GM12878 (cell line): ENCODE results near the gene PSMB7.

Experiments
- CHD4 ChIP-seq: fragments of 200-600 bp; sonication (generic); IDR thresholded peaks from 2 replicates; pipeline ENCODE4 v1.6.1; 2016; ENCODE audit warnings: mild to moderate bottlenecking
- EGR1 ChIP-seq, 2 experiments: IDR thresholded peaks; 1 replicate in 1 of 2; 2 replicates in 1 of 2; pipeline ENCODE4 v1.6.1; 2011 to 2012; ENCODE audit warnings: low read depth in 2 of 2, low read length in 2 of 2, borderline replicate concordance in 1 of 2, mild to moderate bottlenecking in 1 of 2, moderate library complexity in 1 of 2
- KDM1A ChIP-seq: fragments of 200-600 bp; sonication (generic); IDR thresholded peaks from 2 replicates; pipeline ENCODE4 v1.6.1; 2016; ENCODE audit warnings: borderline replicate concordance
- POLR2A ChIP-seq: IDR thresholded peaks from 2 replicates; pipeline ENCODE4 v1.6.1; 2011; ENCODE audit warnings: low read depth, mild to moderate bottlenecking, low read length
- SUPT20H ChIP-seq: IDR thresholded peaks from 2 replicates; pipeline ENCODE4 v1.6.1; 2011; ENCODE audit warnings: low read depth, mild to moderate bottlenecking, low read length, moderate library complexity, borderline replicate concordance; ENCODE audit not compliant: control insufficient read depth
- TF ChIP-seq, protein P1 (sequence below): IDR thresholded peaks from 2 replicates; pipeline ENCODE4 v1.6.1; 2012; ENCODE audit warnings: improper control_type of control experiment, low read depth, low read length; ENCODE audit not compliant: insufficient replicate concordance
- TF ChIP-seq, protein P2 (sequence below), 3 experiments: IDR thresholded peaks in 2 of 3; conservative IDR thresholded peaks in 1 of 3; 2 replicates each; pipeline ENCODE4 v1.5.1; 2011; ENCODE audit warnings: low read depth in 3 of 3, low read length in 3 of 3, mild to moderate bottlenecking in 3 of 3, control low read depth in 2 of 3, moderate library complexity in 2 of 3, inconsistent platforms in 1 of 3, mixed read lengths in 1 of 3; ENCODE audit not compliant: control insufficient read depth in 2 of 3, insufficient read depth in 1 of 3; ENCODE audit errors: extremely low read depth in 1 of 3

DNA sequence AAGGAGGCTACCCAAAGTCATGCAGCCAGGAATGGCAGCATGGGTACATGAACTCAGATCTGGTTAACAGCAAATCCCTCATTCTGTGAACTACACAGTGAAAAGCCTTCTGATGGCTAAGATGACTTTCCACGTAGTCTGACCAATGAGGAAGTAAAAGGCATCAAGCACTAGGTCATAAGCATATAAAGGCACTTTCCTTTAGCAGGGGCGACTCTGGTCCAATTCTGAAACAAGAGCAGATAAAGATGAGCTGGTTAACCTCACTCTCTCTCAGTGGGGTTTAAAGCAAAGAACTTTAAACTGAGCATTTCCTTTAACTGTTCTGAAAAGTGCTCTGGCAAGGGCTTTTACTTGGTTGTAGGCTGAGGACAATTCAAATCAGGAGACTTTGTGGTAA lies 21.1 kb downstream of the PSMB7 start:
- TF ChIP-seq KDM1A, result no peak
- TF ChIP-seq, protein P1, sequence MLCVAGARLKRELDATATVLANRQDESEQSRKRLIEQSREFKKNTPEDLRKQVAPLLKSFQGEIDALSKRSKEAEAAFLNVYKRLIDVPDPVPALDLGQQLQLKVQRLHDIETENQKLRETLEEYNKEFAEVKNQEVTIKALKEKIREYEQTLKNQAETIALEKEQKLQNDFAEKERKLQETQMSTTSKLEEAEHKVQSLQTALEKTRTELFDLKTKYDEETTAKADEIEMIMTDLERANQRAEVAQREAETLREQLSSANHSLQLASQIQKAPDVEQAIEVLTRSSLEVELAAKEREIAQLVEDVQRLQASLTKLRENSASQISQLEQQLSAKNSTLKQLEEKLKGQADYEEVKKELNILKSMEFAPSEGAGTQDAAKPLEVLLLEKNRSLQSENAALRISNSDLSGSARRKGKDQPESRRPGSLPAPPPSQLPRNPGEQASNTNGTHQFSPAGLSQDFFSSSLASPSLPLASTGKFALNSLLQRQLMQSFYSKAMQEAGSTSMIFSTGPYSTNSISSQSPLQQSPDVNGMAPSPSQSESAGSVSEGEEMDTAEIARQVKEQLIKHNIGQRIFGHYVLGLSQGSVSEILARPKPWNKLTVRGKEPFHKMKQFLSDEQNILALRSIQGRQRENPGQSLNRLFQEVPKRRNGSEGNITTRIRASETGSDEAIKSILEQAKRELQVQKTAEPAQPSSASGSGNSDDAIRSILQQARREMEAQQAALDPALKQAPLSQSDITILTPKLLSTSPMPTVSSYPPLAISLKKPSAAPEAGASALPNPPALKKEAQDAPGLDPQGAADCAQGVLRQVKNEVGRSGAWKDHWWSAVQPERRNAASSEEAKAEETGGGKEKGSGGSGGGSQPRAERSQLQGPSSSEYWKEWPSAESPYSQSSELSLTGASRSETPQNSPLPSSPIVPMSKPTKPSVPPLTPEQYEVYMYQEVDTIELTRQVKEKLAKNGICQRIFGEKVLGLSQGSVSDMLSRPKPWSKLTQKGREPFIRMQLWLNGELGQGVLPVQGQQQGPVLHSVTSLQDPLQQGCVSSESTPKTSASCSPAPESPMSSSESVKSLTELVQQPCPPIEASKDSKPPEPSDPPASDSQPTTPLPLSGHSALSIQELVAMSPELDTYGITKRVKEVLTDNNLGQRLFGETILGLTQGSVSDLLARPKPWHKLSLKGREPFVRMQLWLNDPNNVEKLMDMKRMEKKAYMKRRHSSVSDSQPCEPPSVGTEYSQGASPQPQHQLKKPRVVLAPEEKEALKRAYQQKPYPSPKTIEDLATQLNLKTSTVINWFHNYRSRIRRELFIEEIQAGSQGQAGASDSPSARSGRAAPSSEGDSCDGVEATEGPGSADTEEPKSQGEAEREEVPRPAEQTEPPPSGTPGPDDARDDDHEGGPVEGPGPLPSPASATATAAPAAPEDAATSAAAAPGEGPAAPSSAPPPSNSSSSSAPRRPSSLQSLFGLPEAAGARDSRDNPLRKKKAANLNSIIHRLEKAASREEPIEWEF, result no peak
- no peak for TF ChIP-seq SUPT20H
- TF ChIP-seq, protein P2, sequence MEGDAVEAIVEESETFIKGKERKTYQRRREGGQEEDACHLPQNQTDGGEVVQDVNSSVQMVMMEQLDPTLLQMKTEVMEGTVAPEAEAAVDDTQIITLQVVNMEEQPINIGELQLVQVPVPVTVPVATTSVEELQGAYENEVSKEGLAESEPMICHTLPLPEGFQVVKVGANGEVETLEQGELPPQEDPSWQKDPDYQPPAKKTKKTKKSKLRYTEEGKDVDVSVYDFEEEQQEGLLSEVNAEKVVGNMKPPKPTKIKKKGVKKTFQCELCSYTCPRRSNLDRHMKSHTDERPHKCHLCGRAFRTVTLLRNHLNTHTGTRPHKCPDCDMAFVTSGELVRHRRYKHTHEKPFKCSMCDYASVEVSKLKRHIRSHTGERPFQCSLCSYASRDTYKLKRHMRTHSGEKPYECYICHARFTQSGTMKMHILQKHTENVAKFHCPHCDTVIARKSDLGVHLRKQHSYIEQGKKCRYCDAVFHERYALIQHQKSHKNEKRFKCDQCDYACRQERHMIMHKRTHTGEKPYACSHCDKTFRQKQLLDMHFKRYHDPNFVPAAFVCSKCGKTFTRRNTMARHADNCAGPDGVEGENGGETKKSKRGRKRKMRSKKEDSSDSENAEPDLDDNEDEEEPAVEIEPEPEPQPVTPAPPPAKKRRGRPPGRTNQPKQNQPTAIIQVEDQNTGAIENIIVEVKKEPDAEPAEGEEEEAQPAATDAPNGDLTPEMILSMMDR (IDR thresholded peaks at IDR 0.05 in 2 of 3, conservative IDR thresholded peaks at IDR 0.05 in 1 of 3; ENCODE audit: control insufficient read depth in 2 of 3, extremely low read depth in 1 of 3, insufficient read depth in 1 of 3, low read depth in 3 of 3, low read length in 3 of 3), result no peak
- TF ChIP-seq CHD4, result no peak
- no peak for TF ChIP-seq EGR1 (IDR thresholded peaks at IDR 0.05; ENCODE audit: borderline replicate concordance in 1 of 2, low read depth in 2 of 2, low read length in 2 of 2)
- TF ChIP-seq POLR2A, result no peak
